SHP77 treated with DMSO at 0.1 percent for 48 hours (cell line): Measurements from ENCODE around the gene E2F4.

ENCODE experiments used
- DNase-seq: peaks from one replicate; lab custom pipeline; 2025; lab: John Stamatoyannopoulos, UW

Gene E2F4

DNA sequence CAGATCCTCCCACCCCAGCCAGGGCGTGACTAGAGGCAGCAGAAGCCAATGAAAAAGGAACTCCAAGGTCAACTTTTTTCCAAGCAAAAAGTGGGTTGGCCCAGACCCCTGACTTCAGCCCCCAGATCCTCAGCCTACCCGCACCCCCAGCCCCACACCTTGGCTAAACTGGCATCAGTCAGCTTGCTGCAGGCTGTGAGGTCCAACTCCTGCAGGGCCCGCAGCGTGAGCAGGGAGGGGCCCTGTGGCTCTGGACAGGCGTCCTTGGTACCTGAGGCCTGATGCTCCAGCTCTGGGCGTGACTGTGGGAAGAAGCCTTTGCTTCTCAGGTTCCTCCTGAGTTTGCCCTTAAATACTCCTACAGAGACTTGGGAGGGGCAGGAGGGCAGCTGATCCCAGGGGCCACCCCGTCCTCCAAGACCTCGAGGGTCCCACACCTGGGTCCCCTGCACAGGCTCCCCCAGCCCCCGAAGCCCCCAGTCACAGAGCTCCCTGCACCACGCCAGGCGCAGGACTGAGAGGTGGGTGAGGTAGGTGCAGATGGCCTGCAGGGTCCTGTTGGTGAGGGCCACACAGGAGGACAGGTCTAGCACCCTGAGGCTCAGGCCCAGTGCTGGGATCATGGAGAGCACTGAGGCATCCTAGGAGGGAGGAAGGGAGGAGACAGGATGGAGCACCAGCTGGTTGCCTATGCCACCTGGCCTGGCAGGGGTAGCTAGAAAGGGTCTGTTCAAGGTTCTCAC, 16.4 kb downstream of the E2F4 start:
- DNase-seq = no peak

DNA sequence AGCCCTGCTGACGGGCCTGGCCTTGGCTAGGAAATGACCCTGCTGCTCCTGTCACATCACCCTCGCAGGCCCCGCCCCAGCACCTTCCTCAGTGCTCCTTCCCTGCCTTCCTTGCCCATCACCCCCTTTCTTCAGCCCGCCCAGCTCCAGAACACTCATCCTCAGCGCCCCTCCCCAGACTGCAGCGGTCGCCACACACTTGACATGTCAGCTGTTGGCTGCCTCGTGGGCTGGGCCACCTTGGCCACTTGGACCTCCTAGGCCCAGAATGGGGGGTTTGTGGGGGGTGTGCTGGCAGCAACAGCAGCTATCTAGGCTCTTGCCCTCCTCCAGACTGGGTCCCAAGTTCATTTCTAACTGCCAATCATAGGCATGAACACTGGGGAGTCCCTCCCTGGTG, 17.6 kb downstream of the E2F4 start:
- no peak for DNase-seq

DNA sequence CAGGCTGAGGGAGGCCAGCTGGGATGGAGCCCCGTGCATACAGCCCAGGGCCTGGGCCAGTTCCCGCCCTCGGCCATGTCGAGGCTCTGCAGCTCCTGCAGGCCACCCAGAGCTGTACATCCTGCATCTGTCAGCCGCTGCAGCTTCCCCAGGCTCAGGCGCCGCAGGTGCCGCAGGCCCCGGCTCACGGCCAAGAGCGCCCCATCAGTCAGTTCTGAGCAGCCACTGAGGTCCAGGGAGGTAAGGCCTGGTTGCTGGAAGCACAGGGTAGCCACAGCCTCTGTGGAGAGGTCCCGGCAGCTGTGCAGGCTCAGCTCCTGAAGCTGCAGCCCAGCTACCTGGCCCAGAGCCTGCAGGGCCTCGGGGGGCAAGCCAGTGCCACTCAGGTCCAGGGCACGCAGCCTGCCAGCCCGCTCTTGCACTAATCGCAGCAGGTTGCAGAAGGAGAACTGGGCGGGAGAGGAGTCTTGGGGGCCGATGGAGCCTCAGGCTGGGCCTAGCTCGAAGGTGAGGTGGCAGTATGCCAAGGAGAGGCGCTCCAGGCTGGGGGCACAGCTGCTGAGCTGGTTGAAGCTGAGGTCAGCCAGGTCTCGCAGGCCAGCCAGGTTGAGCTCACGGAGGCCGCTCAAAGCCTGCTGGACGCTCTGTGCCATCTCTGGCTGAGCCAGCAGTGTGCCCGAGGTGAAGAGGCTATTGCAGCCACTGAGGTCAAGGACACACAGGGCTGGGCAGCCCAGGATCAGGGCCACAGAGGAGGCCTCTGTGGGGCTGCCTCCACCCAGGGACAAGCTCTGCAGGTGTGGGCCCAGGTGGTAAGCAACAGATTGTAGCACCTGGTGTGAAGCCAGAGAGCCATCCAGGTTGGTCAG, 18.3 kb downstream of the E2F4 start:
- no peak for DNase-seq

DNA sequence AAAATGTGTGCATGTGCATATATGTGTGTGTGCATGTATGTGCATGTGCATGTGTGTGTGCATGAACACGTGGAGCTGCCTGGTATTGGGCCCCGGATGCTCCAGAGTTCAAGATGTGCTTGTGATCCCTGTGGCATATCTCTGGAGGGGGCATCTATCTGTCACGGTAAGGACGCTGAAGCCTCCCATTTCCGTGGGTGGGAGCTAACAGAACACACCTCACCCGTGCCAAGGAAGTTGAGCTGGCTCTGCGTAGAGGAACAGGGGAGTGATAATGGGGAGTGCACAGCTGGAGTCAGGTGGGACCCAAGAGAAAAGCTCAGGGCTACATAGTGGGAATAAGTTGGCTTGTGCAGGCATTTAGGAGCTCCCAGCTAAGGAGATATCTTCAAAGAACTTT, 19.7 kb downstream of the E2F4 start:
- no peak for DNase-seq

DNA sequence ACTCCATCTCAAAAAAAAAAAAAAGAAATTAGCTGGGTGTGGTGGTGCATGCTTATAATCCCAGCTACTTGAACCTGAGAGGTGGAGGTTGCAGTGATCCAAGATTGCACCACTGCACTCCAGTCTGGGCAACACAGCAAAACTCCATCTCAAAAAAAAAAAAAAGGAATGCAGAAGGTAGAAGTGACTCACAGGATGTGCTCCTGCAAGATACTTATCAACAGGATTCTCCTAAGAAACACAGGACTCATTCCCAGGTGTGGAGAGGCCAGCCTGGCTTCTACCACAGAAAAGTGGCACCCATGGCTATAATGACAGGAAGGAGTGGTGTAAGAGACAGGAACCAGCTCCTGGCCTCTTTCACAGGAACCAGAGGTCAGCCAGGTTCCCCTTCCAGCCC, 20.8 kb downstream of the E2F4 start:
- no peak for DNase-seq

DNA sequence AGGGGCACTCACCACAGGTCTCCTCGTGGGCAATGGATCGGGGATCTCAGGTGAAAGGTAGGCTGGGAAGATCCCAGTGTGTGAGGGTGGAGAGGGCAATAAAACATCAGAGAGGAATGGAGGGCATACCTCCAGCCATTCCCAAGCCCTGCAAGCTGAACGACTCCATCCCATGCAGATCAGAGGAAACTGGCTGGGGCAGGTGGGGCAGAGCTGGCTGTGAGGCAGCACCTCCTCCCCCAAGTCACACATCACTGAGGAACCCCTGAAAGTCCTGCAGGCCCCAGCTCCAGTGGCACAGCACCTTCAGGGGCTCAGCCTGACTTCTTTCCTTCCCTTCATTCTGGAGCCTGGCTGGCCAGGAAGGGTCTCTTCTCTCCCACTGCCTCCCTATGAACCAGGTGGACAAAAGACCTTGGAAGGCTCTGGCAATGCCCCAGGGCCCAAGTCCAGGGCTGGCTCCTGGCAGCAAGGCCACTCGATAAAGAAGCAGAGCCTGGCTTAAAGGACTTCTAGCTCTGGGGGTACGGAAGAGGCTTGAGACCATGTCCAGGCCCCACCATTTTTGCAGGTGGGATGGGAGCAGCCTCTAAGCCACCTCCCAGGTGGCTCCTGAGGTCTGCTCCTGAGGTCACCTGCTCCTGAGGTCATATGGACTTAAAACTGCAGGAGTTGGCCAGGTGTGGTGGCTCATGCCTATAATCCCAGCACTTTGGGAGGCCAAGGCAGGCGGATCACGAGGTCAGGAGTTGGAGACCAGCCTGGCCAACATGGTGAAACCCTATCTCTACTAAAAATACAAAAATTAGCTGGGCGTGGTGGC, 21.5 kb downstream of the E2F4 start:
- DNase-seq = no peak

DNA sequence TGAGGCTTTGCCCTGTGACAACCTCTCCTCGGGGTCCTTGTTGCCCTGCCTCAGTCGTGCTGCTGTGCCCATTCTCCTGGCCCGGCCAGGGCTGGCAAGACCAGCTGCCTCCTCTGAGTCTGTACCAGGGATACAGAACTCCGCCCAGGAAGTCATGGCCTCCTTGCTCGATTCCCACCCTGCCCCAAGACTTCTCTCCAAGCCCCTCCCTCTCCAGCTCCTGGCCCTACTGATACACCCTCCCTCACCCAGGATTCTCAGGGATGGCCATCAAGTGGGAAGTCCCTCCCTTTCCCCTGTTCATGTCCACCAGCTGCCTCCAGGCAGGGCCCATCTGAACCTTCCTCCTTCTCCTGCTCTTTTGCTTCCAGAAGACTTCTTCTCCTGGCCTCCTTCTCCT, 23.8 kb downstream of the E2F4 start:
- no peak for DNase-seq

DNA sequence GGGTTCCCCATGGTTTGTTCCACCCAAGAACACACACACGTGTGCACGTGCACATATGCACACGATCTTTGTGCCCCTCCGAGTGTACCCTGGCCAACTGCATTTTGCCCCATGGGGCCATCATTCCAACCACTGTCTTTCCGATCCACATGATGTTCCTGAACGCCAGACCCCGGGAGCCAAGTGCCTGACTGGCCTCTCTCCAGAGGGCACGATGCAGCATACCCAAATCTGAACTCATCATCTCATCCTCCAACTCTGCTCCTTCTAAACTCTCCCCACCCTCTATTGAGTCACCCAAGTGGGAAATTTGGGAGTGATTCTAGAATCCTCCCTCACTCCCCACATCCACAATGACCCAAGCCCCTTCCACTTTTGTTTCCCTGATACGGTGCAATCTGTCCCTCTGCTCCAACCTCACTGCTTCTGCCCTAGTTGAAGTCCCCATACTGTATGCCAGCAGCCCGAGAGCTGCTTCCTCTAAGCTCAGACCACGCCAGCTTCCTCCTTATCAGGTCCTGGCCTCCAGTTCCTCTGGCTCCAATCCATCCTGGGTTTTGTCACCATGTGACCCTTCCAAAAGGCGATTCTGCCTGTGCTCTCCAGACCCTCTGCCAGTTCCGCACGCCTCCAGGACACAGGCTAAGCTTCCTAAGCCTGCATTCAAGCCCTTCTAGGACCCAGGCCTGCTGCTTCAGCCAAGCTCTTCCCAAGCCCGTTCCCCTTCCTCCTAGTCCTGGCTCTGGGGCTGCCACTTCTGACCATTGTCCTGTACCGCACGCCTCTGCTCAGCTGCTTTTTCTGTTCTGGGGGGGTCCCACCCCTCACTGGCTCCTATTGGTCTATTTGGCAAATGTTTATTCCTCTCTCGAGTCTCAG, 24.9 kb downstream of the E2F4 start:
- DNase-seq = no peak

DNA sequence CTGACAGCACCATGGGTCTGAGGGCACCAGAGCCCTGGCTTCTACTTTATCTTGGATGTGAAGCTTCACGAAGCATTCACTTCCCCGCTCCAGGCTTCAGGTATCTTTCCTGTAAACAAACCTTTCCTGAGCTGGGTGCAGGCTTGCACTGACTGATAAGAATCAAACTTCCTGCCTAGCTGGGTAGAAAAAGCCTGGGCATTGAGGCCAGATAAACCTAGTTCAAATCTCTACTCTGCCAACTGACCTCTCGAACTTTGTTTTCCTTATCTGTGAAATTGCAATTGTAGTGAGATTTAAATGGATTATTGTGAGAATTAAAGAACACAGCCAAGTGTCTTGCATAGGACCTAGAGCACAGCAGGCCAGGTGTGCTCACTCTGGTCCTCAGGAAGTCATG, 32.0 kb downstream of the E2F4 start:
- DNase-seq = no peak

DNA sequence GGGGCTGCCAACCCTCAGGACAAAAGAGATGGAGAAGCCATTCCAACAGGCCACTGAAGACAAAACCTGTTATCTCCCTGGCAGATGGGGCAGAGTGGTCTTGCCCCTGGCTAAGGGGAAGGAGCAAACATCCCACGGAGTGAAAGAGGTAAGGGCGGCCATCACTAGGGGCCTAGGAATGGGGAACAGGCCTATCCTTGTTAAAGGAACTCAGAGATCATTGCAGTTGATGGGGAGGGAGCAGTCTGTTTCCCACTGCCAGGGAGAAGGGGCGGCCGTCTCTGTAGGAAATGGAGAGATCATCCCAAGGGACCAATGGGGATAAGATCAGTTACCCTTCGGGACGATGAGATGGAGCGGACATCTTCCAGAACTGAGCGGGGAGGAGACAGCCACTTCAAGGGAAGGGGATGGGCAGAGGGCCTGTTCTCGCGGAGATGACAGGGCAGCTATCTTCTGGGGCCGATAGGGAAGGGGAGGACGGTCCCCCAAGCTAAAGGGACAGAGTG, 34.4 kb downstream of the E2F4 start:
- DNase-seq = no peak

DNA sequence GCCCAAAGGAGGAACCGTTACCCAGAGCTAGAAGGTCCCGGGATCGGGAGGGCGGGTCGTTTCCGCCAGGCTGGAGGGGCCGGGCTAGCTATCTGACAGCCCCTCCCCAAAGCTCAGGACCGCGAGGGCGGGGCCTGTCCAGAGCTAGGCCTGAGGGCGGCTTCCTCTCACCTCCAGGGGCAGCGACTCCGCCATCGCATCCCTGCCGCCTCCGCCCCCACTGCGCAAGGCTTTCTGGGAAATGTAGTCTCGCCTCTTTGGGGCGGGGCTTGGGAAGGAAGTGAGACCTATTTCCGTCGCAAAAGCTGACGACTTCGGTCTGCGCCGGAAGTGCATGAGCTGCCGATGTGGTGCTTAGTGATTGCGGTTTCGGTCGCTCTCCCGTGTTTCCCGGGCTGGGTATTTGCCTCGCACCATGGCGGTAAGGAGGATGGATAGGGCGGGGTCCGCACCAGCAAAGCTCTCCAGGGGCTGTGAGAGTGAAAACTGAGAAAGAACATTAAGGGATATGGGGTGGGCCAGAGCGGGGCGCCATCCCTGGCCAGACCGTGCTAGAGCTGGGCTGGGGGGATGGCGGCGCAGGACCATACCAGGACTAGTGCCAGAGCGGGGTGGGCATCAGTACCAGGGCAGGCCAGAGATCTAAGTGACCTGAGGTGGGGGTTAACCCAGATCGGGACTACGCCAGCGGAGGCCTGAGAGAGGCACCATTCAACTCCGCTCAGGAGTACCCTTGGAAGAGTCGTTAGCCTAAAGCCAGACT, 35.0 kb downstream of the E2F4 start, which contains the start of gene TMEM208:
Gene TMEM208, plus strand, starts transcription at position 327 of the 763 bp plus-strand sequence. Its CDS starts 89 bp downstream, at position 416.
- peak; percentile 94 for DNase-seq

DNA sequence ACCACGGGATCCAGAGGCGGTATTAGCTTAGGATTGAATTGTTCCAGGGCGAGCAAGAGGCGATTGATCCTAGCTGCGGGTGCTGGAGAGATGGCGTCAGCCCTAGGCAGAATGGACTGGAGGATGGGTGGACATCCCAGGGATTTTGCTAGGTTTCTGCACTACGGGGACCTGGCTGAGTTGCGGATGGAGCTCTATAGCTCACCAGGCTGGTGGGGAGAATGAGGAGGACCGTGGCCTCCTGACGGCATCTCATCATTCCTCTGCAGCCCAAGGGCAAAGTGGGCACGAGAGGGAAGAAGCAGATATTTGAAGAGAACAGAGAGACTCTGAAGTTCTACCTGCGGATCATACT, 35.6 kb downstream of the E2F4 start:
- no peak for DNase-seq

DNA sequence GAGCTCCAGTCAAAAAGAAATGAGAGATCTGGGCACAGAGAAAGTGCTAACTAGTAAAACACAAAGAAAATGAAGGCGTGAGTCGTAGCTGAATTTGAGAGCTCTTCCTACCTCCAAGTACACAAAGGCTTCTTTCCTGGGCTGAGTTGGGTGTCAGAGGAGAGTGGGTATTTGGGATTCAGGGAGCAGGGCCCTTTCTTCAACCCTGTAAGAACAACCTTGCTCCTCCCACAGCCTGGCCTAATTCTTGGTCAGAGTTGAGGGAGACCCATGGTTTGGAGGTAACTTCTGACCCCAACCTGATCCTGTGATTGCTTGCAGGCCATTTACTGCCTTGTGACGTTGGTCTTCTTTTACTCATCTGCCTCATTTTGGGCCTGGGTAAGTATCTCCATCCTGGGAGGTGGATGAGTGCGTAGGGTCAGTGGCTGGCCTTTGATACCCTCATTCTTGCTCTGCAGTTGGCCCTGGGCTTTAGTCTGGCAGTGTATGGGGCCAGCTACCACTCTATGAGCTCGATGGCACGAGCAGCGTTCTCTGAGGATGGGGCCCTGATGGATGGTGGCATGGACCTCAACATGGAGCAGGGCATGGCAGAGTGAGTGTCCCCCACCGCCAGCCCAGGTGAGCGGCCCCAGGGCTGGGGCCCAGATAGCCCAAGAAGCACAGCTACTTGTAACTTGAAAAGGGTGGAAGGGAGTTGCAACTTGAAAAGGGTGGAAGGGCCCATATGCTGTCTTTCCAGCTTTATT, 36.3 kb downstream of the E2F4 start:
- no peak for DNase-seq

DNA sequence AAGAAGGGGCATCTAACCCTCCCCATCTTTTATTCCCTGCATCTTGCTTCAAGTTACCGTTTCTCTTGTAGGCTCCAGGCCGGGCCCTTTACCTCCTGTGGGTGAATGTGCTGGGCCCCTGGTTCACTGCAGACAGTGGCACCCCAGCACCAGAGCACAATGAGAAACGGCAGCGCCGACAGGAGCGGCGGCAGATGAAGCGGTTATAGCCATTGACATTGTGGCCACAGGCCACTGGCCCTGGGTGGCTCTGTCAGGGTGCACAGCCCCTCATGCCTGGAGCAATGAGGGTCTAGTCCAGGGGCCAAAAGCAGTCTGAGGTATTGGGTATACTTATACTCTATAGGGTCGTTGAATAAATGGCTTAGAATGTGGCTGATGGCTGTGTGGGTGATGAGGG, 37.0 kb downstream of the E2F4 start:
- DNase-seq = no peak

DNA sequence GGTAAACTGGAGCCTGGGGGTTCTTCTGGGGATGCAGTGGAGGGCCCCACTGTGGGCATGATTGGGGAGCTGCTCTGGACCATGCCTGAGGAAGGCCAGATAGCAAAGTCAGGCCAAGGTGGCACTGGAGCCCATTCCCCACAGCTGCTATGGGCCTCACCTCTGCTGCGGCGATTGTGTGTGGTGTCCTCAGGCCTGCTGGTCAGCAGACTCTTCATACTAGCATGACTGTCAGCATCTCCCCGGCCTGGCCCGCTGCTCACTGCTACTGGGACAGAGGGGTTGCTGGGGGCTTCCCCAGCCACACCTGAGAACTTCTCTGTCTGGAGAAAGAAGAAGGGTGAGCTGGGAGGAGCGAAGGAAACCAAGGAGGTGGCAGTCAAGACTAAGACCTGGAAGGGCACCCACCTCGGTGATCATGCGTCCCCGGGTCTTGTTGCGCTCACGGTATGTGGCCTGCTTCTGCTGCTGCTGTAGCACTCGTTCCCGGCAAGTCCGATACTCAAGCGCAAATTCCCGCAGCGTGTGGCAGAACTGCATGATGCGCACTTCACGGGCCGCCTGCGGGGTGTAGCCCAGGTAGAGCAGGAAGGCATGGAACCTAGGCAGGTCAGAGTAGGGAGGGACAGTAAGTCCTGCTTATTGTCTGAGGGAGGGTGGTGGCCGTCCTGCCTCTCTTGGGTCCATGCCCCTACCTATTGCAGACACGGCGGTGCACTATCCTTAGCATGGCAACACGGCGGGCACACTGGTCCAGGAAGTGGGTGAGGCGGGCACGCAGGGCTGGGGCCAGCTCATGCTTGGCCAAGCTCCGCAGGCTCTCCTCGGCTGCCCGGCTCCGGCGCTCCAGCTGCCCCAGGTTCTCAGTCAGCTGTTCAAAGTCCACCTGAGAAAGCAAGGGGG, 38.2 kb downstream of the E2F4 start:
- no peak for DNase-seq

DNA sequence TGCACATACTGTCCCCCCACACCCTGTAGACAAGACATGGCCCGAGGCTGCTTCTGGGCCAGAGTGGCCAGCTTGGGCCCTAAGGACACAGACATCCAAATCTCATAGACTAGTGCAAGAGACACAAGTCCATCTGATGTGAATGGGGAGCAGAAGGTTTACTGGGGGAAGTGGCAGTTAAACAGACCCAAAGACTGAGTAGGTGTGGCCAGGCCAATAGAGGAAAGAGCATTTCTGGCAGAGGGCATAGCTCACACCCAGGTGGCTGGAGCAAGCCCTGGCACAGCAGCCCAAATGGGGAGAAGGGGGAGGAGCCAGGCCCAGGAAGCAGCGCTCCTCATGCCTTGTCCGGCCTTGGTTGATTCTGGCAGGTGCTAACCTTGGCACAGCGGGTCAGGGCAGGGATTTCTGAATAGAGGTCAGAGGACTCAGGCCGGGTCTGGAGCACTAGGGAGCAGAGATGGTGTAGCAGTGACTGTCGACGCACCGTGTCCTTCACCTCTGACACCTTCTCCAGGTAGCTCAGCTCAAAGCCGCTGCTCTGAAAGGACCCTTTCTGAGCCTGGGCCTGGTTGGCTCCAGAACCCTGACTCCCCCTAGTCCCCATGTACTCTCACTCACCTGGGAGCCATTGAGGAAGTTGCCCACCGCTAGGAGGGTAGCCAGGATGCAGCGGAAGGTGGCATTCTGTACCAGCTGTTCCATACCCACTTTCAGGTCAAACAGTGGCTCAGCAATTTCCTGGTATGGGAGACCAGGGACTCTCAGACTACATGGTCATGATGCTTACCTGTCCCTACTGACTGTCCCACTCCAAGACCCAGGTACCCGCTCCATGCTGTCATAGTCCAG, 39.1 kb downstream of the E2F4 start:
- DNase-seq = no peak

DNA sequence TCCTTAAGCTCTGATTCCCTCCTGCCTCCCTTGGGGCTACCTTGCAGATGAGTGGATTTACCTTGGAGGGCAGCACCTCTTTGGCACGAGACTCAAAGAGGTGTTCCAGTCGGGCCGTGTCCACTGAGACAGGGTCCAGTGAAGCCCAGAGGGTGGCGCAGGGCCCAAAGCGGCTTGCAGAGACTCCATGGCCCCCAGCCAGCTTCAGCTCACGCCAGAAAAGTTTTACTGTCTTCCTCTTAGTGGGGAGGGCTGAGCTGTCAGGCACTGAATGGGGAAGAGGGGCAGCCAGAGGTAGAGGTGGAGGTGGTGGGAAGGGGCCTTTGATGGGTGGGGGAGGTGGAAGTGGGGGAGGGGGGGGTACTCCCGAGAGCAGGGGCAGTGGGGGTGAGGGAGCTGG, 41.6 kb downstream of the E2F4 start:
- no peak for DNase-seq

DNA sequence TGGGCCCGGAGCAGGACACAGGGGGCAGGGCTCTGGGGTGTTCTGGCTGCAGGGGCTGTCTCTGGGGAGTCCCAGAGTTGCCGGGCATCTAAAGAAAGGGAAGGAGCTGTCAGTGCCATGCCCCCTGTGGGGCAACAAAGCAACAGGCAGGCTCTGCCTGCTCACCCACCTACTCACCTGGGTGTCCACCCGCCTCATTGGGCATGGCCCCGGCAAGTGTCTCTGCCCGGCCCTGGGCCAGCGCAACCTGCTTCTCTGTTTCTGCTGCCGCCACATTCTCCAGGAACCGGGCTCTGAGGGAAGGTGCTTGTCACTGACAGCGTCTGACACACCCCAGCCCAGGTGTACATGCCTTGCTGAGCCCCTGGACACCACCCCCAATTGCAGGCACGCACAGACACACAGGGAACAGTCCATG, 42.2 kb downstream of the E2F4 start:
- no peak for DNase-seq
